ENCODE measurements around the gene TGFBR3.
A peak's percentile ranks its signal among the peaks of the same experiment; 100 is the strongest.

TGFBR3 gene

DNA sequence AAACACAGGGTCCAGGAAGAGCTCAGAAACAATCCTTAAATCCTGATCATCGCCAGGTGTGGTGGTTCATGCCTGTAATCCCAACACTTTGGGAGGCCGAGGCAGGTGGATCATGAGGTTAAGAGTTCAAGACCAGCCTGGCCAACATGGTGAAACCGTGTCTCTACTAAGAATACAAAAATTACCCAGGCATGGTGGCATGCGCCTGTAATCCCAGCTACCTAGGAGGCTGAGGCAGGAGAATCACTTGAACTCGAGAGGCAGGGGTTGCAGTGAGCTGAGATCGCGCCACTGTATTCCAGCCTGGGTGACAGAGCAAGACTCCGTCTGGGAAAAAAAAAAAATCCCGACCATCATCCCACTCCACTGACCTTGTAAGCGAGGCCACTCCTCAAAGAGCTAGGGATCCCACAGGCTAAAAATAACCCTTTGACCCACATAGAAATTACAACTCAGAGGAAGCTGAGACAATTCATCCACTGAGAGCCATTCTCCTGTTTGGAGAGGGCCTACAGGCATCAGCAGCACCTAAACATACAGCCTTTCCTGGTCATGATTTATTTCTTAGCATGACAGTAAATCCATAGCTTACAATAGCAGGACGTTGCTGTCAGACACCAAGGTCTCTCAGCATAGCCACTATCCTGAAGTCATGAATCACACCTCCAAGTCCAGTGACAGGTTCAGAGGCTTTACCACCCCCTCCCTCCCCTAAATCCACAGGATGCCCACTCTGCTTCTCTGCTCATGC, 66.7 kb downstream of the TGFBR3 start:
- DNase-seq, result no peak

DNA sequence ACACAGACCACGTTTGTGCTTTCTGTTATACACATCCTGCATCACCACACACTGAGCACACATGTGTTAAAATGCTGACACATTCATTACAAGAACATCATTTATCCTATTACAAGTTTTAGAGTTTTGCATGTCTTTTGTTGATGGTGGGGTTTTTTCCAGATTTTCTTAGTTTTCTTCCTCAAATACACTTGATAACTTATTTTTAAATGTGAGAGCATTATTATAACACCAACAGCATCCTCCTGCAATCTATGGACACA, 67.3 kb downstream of the TGFBR3 start:
- DNase-seq, result no peak

DNA sequence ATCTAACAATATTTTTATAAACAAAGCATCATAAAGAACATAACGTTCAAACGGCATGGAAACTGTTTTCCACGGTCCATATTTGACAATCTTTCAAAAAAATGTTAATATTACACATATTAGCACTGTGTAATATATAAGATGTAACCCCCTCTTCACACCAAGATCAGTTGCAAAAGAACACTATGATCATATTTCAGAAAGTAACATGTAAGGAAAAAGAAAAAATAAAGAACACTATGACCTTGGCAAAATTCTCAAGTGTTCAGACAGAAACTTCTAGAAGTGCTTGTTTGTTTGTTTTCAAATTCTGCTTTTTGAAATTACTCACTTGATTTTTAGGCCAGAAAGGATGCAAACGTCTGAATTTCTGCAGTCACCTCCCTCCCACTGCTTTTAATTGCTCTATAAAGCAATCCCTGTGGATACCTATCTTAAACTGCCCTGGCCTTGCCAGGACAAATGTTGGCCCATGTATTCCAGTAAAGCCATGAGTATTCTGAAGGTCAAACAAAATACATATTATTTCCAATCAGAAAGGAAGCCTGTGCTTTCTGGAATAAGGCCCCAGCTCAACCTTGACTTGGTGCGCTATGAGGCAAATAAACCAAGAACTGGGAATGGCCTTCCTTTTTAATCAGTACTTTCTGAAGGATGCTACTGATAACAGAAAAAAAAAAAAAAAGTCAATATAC, 68.6 kb downstream of the TGFBR3 start:
- DNase-seq, result no peak

DNA sequence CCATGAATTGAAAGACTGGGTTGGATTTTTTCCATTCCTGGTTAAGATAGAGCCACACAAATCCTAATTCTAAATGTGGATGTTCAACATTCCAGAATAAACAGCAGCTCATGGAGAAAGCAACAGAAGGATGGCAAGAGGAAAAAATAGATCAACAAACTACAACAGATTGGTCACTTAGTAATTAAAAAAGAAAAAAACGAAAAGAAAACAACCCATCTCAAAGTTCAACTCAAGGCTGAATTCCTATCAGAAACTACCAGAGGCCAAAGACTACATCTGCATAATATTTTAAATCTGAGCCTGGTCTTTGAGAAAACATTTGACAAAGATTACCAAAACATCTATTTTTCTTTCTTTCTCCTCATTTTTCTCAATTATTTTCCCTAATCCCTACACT, 69.9 kb downstream of the TGFBR3 start:
- DNase-seq, result no peak

DNA sequence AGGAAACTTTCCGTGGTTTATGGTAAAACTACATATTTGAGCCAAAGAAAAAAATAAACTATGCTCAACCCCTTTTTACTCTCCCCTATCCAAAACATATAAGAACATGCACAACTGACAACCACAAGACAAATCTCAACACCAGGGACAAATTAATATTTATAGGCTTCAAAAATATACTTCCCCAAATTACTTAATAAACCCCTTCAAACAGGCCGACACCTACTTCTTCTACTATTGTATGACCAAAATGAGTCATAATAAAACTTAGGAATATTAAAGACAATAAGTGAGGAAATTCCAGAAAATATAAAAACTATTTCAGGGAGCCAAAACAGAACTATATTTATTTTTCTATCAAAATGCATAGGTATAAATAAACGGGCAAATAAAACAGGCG, 71.5 kb downstream of the TGFBR3 start:
- DNase-seq, result no peak

DNA sequence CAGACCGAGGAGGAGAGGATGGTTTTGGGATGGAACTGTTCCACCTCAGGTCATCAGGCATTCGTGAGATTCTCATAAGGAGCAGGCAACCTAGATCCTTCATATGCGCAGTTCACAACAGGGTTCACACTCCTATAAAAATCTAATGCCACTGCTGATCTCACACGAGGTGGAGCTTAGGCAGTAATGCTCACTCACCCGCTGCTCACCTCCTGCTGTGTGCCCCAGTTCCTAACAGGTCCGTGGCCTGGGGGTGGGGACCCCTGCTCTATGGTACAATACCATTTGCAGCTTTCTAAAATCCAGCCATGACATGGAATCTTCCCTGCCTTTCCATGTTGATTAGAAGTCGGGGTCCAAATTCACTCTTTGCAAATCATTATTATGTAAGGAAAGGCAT, 72.1 kb downstream of the TGFBR3 start:
- no peak for DNase-seq

DNA sequence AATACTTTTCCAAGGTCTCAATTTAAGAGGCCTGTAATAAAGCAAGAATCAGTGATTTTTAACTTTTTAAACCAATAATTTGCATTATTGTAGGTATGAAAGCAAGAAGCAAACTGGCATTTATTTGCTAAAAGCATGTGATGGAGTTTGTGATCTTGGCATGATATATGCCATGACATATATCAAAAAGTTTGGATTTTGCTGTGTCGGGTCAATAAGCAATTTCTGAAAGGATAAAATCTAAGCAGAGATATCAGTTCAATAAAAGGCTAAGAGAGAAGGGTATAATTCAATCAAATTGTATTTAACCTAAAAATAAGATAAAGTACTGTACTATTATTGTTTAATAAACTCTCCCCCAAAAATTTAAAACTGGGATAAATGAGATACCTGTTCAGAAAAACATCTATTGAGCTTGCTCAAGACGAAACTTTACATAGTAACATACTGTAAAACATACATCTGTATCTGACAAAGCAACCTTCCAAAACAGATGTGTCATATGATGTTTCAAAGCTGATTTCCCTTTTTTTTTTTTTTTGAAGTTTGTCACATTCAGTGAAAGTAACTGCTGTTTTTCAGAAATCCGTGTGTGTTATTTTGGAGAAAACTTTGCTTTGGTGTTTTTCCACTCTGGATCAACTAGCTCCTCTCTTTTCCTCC, 74.5 kb downstream of the TGFBR3 start:
- DNase-seq, result no peak

DNA sequence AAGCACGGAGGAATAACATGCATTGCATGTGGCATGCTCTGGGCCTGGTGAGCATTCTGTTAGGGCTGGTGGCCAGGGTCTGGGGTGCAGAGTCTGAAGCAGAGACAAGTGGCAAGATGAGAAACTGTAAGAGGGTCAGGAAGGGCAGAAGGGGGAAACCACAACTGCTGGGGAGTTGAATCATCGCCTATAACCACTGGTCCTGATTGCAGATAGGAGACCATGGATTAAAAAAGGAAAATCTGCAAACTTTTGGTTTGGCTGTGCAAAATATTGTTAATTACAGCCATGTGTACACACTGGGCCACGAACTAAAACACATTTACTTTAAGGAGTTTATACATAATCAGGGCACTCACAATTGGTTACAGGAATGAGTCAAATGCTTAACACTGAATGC, 76.6 kb downstream of the TGFBR3 start:
- DNase-seq, result no peak

DNA sequence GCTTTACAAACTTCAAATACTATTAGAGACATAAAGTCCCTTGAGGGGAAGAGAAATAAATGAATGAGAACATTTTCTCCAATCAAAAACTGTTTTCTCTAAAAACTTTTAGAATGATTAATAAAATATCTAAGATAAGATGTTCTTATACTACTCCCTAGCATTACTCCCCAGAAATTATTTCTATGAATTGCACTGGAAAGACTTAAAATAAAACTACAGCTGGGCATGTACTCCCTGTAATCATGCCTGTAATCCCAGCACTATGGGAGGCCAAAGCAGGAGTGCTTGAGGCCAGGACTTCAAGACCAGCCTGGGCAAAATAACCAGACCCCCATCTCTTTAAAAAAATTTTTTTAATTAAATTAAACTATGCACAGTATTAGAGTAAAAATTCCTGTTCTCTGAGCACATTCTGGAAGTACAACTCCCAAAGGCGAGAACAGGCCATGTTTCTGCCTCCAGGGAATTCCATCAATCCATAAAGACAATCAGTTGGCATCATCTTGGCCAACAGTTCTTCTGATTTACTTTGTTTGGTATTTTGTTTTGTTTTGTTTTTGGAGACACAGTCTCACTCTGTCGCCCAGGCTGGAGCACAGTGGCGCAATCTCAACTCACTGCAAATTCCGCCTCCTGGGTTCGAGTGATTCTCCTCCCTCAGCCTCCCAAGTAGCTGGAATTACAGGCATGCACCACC, 77.9 kb downstream of the TGFBR3 start:
- no peak for DNase-seq

DNA sequence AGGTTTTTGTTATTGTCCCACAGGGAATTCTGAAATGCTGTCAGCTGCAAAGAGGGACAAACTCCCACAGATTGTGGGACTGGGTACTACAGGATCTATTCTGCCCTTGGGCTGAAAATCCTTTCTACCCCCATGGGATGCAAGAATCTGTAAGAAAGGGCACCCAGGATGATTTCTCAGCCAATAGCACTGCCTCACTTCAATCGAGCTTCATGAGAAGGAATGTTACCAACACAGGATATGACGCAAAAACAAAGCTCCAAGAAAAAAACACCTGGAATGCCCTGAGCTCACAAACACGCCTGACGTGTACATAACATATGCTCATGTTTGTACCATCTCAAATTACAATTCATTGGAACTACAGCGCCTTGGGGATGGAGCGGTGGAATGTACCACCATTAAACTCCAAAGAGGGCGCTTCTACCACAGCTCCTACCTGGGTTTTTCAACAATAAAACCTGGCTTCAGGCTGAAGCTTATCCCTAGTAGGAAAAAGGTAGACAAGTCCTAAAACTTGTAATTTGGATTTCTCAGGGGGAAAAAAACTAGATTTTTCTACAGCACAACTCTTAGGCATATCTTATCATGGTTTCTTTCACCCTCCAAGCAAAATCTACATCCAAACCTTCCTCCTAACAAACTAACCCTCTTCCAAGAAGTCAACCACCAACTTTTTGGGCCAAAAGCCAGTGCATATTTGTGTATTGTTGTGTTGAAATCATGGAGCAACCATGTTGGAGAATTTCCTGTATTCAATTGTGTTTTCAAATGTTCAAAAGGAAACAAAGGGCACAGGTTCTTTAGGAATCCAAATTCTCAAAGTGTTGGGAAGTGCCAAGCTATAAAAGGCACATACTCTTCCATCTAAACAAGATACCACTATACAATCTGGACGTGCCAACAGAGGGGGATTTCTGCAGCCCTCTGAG, 78.9 kb downstream of the TGFBR3 start:
- no peak for DNase-seq

DNA sequence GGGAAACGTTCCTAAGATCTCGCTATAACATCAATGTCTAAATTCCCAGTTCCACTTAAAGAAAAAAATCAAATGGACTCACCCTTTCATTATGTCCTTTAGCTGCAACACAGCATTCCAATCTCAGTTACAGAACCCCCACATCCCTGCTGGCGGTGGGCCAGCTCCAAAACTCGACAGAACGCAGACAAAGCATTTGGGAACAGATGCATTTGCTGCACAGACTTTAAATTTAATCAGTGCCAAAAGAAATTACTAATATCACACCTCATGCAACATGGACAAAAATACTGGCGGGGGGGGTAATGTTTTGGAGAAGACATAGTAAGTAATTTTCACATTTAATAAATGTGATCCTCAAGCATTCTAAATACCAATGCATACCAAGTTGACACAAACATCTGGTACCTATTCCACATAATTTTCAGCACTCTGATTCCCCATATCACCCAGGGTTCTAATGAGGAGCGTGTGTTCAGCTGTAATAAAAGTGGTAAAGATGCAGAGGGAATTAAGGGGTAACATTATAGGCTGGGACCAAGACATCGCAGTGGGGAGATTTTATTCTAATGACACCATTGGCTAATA, 79.7 kb downstream of the TGFBR3 start:
- no peak for DNase-seq

DNA sequence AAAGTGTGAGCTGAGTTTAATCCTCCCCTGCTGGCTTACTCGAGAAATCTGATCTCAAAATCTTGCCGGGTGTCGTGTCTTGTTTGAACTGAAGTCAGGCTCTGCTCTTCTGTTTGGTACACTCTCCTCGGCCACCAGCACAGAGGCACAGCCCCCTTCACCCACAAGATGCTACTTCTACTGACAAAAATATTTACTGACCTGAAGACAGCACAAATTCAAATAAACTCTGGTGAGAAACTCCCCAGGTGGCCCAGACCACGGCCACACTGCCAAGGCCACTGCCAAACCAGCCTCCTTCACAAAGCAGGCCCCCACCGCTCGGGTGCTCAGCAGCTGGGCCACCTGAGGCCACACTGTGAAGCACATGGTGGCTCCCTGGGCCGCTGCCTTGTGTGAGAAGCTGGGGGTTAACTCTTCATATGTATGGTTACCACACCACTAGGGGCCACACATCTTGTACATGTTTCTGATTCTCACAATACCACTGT, 80.6 kb downstream of the TGFBR3 start:
- no peak for DNase-seq

DNA sequence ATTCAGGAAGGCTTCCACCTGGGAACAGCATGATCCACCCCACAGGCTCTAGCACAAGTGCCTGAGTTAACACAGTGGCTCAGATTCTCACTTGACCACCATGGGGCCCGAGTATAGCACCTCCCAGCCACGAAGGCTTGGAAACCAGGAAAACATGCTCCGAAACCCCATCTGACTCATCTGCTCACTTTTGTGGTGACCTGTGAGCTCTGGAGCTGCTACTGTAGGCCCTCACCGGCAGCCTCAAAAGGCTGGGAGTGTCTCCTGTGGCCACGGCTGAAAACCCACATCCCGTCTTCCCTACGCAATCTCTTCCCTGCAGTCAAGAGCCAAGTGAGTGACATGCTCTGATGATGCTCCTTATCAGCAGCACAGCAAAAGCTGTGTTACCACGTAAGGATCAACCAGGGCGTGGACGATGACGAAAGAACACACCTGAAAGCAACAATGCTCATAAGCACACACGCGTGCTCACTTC, 81.4 kb downstream of the TGFBR3 start:
- peak; percentile 84 for DNase-seq

DNA sequence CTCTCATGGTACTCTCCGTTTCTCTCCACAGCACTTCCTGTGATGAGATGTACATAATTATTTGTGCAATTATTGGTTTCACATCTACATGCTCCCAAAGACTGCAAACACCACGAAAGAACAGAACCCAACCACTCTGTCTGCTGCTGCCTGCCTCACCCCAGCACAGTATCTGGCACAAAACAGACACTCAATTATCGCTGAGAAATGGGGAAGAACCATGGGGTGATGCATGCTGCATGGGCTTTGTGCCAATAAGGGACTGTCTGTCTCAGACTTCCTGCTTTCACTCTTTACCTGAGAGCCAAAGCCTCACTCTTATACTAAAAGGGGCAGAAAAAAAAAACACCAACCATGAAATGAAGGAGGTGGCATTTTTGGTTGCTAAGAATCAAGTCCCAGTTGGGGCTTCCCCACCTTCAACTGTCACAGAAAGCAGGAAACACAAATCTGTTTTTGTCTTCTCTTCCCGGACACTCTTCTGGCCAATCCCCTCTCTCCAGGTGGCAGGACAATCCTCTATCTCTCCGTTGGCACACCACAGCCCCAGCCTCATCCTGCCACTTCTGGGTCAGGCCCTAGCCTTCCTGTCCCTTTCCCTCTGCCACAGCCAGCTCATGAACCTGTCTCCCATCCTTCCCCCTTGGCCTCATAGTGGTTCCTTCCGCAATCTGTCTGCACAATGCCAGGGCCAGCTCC, 82.0 kb downstream of the TGFBR3 start:
- peak; percentile 85 for DNase-seq

DNA sequence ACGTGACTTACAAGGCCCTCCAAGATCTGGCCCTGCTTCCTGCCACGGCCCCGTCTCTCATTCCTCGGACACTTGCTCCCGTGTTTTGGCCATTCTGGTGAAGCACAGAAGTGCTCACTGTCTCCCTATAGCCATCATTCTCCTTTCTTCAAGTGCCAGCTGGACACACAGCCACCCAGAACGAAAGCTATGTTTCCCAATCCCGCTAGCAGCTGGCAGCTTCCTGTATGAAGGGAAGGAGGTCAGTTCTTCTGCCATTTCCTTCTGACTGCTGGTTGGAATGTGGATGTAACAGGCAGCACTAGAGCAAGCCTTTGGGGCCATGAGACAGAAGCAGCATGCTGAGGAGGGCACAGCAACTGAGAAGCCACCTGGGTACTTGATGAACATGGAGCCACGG, 82.8 kb downstream of the TGFBR3 start:
- peak; percentile 22 for DNase-seq

DNA sequence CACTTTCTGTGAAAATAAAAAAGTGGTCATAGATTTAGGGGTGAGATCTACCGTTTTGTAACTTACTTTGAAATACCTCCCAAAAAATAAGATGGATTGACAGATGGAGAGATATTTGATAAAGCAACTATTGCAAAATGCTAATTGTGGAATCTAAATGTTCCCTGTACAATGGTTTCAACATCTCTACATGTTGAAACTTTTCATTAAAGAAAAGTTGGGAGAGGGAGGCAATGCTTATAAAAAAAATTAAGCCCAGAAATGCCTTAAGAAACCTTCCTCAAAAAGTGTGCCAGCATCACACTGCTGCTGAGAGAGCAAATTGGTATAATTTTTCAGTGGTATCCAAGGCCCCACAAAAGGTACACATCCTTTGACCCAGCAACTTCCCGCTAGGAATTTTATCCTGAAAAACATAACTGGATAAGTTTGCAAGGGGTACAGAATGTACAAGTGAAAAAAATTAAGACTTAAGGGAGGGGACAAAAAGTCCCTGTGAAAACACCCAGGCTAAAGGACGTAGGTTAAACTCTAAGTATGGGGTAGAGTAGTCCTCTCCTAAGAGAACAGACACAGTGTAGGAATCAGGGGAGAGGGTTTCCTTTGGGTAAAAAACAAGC, 84.3 kb downstream of the TGFBR3 start:
- DNase-seq, result no peak

DNA sequence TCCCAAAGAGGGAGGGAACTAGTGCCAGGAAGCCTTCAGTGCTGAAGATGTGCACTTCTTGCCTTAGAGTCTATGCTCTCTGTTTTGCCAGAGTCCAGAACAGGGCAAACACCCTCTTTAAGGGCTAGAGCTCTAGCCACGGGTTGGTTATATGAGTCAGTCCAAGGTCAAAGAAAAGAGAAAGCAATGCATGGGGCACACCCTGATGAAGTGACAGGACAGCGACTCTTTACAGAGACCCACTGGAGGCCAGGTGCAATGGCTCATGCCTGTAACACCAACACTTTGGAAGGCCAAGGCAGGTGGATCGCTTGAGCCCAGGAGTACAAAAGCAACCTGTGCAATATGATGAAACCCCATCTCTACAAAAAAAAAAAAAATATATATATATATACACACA, 86.1 kb downstream of the TGFBR3 start:
- no peak for DNase-seq

DNA sequence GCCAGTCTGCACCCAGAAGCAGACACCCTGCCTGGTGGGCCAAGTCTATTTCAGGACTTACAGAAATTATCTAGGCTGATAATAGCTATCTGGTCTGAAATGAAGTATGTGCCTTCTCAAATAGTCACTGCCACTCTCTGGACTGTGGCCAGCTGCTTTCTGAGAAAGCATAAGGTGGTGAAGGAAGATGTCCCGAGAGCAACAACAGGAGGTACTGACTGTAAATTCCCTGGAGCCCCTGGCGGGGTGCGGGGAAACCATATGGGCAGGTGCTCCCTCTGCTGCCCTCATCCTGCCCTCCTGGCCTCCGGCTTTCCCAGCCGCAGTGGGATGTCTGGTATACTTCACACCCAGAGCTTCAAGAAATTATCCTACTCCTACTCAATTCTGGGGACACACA, 86.8 kb downstream of the TGFBR3 start:
- no peak for DNase-seq

DNA sequence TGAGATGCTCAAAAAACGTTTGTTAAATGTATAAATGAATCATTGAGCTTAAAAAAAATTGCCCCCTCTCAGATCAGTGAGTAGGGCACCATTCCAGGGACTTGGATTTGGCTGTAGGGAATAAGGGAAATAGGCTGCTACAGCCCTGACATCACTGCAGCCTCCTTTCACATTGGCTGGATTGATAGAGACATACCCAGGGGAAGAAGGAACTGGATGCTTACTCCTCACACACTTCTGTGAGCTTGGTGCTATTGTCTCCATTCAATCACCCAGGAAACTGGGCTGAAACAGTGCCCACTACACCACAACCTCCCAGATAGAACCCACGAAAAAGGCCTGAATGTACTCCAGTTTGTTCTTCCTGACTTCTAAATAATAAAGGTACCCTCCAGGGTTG, 87.2 kb downstream of the TGFBR3 start:
- DNase-seq, result no peak

DNA sequence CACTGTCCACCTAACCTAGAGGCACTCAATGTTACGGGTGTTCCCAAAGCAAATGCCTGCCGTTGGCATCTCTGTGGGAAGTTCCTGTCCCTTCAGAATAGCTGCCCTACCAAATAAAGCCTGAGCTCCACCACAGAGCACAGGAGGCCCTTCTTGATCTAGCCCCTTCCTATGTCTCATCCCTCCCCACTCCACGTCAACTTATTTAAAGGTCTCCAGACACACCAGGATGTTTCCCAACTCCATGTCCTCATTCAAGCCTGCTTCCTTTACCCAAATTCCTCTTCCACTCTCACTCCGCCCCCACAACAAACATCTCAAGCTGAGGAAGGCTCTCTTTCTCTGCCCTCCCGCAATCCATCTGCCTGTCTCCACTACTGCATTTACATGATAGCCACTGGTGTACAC, 87.7 kb downstream of the TGFBR3 start:
- no peak for DNase-seq

DNA sequence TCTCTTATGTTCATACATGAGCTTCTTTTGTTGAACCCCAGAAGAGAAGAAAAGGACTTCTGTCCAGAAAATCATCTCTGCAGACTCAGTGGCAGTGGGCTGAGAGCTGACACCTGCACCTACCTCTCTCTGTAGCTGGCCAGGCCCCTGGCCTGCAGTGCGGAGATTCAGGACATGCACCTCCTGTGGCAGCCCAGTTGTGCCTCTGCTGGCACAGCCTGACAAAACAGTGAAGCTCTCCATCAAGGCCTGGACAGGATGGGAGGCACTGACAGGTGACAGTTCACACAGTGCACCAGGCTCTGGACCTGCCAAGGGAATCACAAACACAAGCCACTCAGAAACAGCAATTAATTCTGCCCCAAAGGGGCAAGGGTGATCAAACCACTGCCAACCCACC, 88.8 kb downstream of the TGFBR3 start:
- DNase-seq, result no peak

Data from CD4-positive, alpha-beta T cell treated with Interleukin-17A for 4 hours (primary cell).